Body of pancreas (tissue), 4 donors: ENCODE measurements around the gene NPR3. TPM values are rescaled to one million over a fixed set of nuclear protein-coding genes. Genes with fewer than 3 reads are reported as not detected.

Experiments used
- ATAC-seq: fragments of 150-250 bp; one replicate; pipeline ENCODE4 v1.9.1; 2016
- DNase-seq, 4 donors: peaks; one replicate each; pipeline ENCODE4 v3.0.0-alpha.2; 2019
- H3K27ac ChIP-seq, 4 donors: fragments of 200-600 bp; sonication (generic); 1 replicate in 3 of 4; 2 replicates in 1 of 4; pipeline versions ENCODE4 v1.5.1 to v1.6.1; 2016 to 2019; ENCODE audit warnings: mild to moderate bottlenecking in 1 of 4, mixed read lengths in 1 of 4, moderate library complexity in 1 of 4
- H3K27me3 ChIP-seq, 2 donors: fragments of 200-600 bp; sonication (generic); one replicate each; pipeline ENCODE4 v1.6.0; 2016; ENCODE audit warnings: mild to moderate bottlenecking in 1 of 2
- H3K36me3 ChIP-seq, 2 donors: fragments of 200-600 bp; sonication (generic); replicated peaks in 1 of 2; 2 replicates each; pipeline ENCODE4 v1.5.1; 2016; ENCODE audit warnings: low read depth in 2 of 2; ENCODE audit not compliant: insufficient read depth in 1 of 2
- H3K4me1 ChIP-seq: fragments of 200-600 bp; sonication (generic); one replicate; pipeline ENCODE4 v1.6.0; 2016
- H3K4me3 ChIP-seq, 2 donors: fragments of 200-600 bp; sonication (generic); 1 replicate in 1 of 2; 2 replicates in 1 of 2; pipeline ENCODE4 v1.5.1; 2016 to 2019
- H3K9me3 ChIP-seq, 3 donors: fragments of 200-600 bp; sonication (generic); 1 replicate in 2 of 3; 2 replicates in 1 of 3; pipeline ENCODE4 v1.5.1; 2016
- POLR2A ChIP-seq, 3 donors: fragments of 450-650 bp; IDR thresholded peaks; one replicate each; pipeline ENCODE4 v1.6.1; 2016; ENCODE audit warnings: antibody characterized with exemption in 3 of 3, mild to moderate bottlenecking in 2 of 3
- WGBS, 2 donors: methylation state at CpG; one replicate each; pipeline ENCODE4 v1.1.5; 2017; 5-methylcytosine and 5-hydroxymethylcytosine counted together
- intact Hi-C: fragments of 100-400 bp; cut with DNase I; formaldehyde crosslinking; loops from one replicate; pipeline ENCODE4 v1.15.1; 2023
- total RNA-seq, 2 donors: library from RNA; depleted of rRNA; stranded (reverse); fragments of >200 nt; gene quantifications; one replicate each; pipeline ENCODE4 v1.1.0, GENCODE V29; 2016
- TF ChIP-seq, protein P1 (sequence below), 7 experiments: fragments of 450-650 bp in 4 of 7; fragments of 200-600 bp in 3 of 7; sonication (generic) in 3 of 7; IDR thresholded peaks; one replicate each; pipeline ENCODE4 v1.5.1; 2016 to 2019; ENCODE audit warnings: antibody characterized with exemption in 7 of 7

The NPR3 gene
- total RNA-seq, 2 donors from 2014 or later: 2.6 to 4.7 TPM

GRCh38 chr5:32812399-32812798 is 101.3 kb downstream of the NPR3 start:
- Histone ChIP-seq H3K36me3 (no peaks in the 10 kb centered on the region), H3K4me1 (peaks cover 15% of the 10 kb centered on the region), H3K9me3 (no peaks in the 10 kb centered on the region), H3K27me3 (no peaks in the 10 kb centered on the region), H3K27ac (no peak overlapping the region), H3K4me3 (no peak overlapping the region)
- DNase-seq (no peak), ATAC-seq (no peak)
- intact Hi-C loops: no loop called here
- TF ChIP-seq, protein P1, sequence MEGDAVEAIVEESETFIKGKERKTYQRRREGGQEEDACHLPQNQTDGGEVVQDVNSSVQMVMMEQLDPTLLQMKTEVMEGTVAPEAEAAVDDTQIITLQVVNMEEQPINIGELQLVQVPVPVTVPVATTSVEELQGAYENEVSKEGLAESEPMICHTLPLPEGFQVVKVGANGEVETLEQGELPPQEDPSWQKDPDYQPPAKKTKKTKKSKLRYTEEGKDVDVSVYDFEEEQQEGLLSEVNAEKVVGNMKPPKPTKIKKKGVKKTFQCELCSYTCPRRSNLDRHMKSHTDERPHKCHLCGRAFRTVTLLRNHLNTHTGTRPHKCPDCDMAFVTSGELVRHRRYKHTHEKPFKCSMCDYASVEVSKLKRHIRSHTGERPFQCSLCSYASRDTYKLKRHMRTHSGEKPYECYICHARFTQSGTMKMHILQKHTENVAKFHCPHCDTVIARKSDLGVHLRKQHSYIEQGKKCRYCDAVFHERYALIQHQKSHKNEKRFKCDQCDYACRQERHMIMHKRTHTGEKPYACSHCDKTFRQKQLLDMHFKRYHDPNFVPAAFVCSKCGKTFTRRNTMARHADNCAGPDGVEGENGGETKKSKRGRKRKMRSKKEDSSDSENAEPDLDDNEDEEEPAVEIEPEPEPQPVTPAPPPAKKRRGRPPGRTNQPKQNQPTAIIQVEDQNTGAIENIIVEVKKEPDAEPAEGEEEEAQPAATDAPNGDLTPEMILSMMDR (IDR thresholded peaks at IDR 0.05): no peak
- TF ChIP-seq POLR2A (IDR thresholded peaks at IDR 0.05): no peak
- 84 to 87% methylated on average over 5 of the region's 5 CpGs for WGBS, 2 donors

GRCh38 chr5:32814141-32814540 is 103.0 kb downstream of the NPR3 start:
- intact Hi-C loops: no loop called here
- Histone ChIP-seq H3K27ac (no peak overlapping the region), H3K4me3 (no peak overlapping the region), H3K36me3 (no peaks in the 10 kb centered on the region), H3K27me3 (no peaks in the 10 kb centered on the region), H3K9me3 (no peaks in the 10 kb centered on the region), H3K4me1 (peaks cover 19% of the 10 kb centered on the region)
- ATAC-seq: no peak
- TF ChIP-seq POLR2A (IDR thresholded peaks at IDR 0.05): no peak
- TF ChIP-seq, protein P1 (IDR thresholded peaks at IDR 0.05): no peak
- no peak for DNase-seq

DNA sequence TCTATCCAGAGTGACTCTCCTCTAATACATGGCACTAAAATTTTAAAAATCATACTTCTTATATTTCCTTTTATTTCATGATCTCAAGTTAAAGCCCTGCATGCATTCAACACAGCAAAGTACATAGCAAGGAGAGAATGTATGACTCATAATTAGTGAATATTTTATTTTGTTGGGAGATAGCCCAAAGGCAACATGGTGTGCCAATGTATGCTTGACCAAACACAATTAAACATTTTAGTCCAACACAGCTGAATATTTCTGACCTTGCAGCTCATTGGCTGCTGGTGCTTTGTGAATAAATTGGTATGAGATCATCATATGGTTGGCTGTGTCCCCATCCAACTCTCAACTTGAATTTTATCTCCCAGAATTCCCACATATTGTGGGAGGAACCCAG is 103.5 kb downstream of the NPR3 start:
- DNase-seq (no peak), ATAC-seq (peak; percentile 33)
- no peak for TF ChIP-seq POLR2A (IDR thresholded peaks at IDR 0.05)
- TF ChIP-seq, protein P1 (IDR thresholded peaks at IDR 0.05): no peak
- intact Hi-C loops: no loop called here
- no peak overlapping the region for H3K27ac ChIP-seq
- no peak overlapping the region for H3K4me3 ChIP-seq
- no peaks in the 10 kb centered on the region for H3K9me3 ChIP-seq
- H3K36me3 ChIP-seq: no peaks in the 10 kb centered on the region
- no peaks in the 10 kb centered on the region for H3K27me3 ChIP-seq
- peaks cover 19% of the 10 kb centered on the region for H3K4me1 ChIP-seq

DNA sequence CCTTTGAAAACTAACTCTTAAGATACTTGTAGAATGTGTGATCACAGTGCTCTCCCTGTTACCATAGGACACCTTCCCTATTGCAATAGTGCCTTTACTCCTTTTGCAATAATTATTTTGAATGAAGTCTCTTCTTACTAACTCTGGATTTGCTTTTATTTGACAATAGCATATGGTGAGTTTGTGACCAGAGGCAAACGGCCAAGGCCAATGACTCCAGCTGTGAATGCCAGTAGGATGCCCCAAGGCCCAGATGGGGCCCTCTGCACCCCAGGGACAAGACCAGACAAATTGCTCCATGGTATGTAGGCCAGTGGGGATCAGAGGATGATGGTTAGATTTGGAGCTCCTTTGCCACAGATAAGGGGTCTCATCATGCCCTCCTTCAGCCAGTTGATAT is 116.9 kb downstream of the NPR3 start:
- no peak for TF ChIP-seq POLR2A (IDR thresholded peaks at IDR 0.05)
- TF ChIP-seq, protein P1 (IDR thresholded peaks at IDR 0.05): no peak
- H3K4me3 ChIP-seq: no peak overlapping the region
- 32 to 73% methylated on average over 1 of the region's 1 CpG for WGBS, 2 donors
- no peaks in the 10 kb centered on the region for H3K36me3 ChIP-seq
- ATAC-seq: no peak
- no peaks in the 10 kb centered on the region for H3K9me3 ChIP-seq
- peaks cover 22% of the 10 kb centered on the region for H3K4me1 ChIP-seq
- no peaks in the 10 kb centered on the region for H3K27me3 ChIP-seq
- no peak for DNase-seq
- intact Hi-C loops: no loop called here
- no peak overlapping the region for H3K27ac ChIP-seq

DNA sequence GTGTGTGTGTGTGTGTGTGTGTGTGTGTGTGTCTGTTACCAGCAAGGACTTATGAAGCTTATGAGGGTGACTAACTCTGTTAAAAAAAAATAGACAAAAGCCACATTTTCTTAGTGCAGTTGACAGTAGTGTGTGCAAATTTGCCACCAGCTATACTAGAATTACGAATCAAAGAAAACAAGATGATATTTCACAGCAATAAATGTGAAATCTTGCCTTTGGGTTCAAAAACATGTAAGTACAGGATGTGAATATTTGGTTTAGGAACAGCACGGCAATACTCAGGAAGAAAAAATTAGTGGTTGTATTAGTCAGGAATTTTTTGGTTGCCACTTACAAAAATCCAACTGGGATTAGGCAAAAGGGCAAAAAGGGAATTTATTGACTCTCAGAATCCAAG is 117.4 kb downstream of the NPR3 start:
- peaks cover 27% of the 10 kb centered on the region for H3K4me1 ChIP-seq
- no peak overlapping the region for H3K4me3 ChIP-seq
- TF ChIP-seq, protein P1 (IDR thresholded peaks at IDR 0.05): no peak
- no peak for TF ChIP-seq POLR2A (IDR thresholded peaks at IDR 0.05)
- 53 to 76% methylated on average over 2 of the region's 2 CpGs for WGBS, 2 donors
- intact Hi-C loops: no loop called here
- DNase-seq (no peak), ATAC-seq (no peak)
- no peaks in the 10 kb centered on the region for H3K27me3 ChIP-seq
- no peaks in the 10 kb centered on the region for H3K36me3 ChIP-seq
- H3K9me3 ChIP-seq: no peaks in the 10 kb centered on the region
- H3K27ac ChIP-seq: no peak overlapping the region
